ENCODE results near the gene ZNF619. TPM values are rescaled to one million over a fixed set of nuclear protein-coding genes. Genes with fewer than 3 reads are reported as not detected.
"Not testable (repeated sequence)": the region's sequence is repeated elsewhere in the genome, so short reads cannot be mapped to it uniquely, and the experiment has no call there.

ZNF619 gene
- total RNA-seq, 3 donors from 2014 or later (not counting 1 experiment from before 2014, with no cell fraction given): 9.5 to 14.3 (median 10.9) TPM

DNA sequence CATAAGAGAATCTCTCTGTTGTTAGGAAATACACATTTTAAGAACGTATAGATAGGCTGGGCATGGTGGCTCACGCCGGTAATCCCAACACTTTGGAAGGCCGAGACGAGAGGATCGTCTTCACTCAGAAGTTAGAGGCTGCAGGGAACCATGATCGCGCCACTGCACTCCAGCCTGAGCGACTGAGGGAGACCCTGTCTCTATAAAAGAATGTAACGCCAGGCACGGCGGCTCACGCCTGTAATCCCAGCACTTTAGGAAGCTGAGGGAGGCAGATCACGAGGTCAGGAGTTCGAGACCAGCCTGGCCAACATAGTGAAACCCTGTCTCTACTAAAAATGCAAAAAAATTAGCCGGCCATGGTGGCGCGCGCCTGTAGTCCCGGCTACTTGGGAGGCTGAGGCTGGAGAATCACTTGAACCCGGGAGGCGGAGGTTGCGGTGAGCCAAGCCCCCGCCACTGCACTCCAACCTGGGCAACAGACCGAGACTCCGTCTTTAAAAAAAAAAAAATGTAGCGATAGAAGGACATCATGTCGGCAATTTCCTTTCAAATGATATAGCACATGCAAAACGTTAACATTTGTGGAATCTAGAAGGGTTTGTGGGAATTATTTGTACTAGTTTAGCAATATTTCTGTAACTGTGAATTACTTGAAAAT, 20.5 kb upstream of the ZNF619 start:
- no peak for ATAC-seq
- H3K4me1 Mint-ChIP-seq: peaks cover 49 to 54% of the 10 kb centered on the region in 2 donors
- TF ChIP-seq, protein P1, sequence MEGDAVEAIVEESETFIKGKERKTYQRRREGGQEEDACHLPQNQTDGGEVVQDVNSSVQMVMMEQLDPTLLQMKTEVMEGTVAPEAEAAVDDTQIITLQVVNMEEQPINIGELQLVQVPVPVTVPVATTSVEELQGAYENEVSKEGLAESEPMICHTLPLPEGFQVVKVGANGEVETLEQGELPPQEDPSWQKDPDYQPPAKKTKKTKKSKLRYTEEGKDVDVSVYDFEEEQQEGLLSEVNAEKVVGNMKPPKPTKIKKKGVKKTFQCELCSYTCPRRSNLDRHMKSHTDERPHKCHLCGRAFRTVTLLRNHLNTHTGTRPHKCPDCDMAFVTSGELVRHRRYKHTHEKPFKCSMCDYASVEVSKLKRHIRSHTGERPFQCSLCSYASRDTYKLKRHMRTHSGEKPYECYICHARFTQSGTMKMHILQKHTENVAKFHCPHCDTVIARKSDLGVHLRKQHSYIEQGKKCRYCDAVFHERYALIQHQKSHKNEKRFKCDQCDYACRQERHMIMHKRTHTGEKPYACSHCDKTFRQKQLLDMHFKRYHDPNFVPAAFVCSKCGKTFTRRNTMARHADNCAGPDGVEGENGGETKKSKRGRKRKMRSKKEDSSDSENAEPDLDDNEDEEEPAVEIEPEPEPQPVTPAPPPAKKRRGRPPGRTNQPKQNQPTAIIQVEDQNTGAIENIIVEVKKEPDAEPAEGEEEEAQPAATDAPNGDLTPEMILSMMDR (IDR thresholded peaks at IDR 0.05): no peak
- H3K27me3 ChIP-seq (ENCODE audit: control insufficient read depth, insufficient read depth, low read length): no peaks in the 10 kb centered on the region
- WGBS (ENCODE audit: insufficient coverage): 59% methylated on average over 29 of the region's 29 CpGs
- intact Hi-C loops (cut with micrococcal nuclease): loop anchor here (5.0 kb wide), 1 partner anchor 1556 kb away; no protein-coding TSS in a partner anchor
- peak overlapping the region; percentile 97 for H3K4me3 Mint-ChIP-seq
- H3K27ac ChIP-seq (ENCODE audit: low read length): peak overlapping the region; percentile 94
- peak overlapping the region; percentile 95 to 97 for H3K27ac Mint-ChIP-seq
- peak overlapping the region; percentile 77 for H3K4me3 ChIP-seq (ENCODE audit: low read length)
- no peak for DNase-seq
- no peaks in the 10 kb centered on the region for H3K27me3 Mint-ChIP-seq (ENCODE audit: low read depth in 2 of 2)
- H3K9me3 Mint-ChIP-seq: peaks cover 0 to 3% of the 10 kb centered on the region in 2 donors
- peaks cover 30% of the 10 kb centered on the region for H3K4me1 ChIP-seq (ENCODE audit: control insufficient read depth, insufficient read depth, low read length)
- H3K36me3 ChIP-seq (ENCODE audit: control insufficient read depth, insufficient read depth, low read length): peaks cover 29% of the 10 kb centered on the region
- H3K36me3 Mint-ChIP-seq: peaks cover 5% of the 10 kb centered on the region
- no peaks in the 10 kb centered on the region for H3K9me3 ChIP-seq (ENCODE audit: control insufficient read depth, insufficient read depth, low read length)

DNA sequence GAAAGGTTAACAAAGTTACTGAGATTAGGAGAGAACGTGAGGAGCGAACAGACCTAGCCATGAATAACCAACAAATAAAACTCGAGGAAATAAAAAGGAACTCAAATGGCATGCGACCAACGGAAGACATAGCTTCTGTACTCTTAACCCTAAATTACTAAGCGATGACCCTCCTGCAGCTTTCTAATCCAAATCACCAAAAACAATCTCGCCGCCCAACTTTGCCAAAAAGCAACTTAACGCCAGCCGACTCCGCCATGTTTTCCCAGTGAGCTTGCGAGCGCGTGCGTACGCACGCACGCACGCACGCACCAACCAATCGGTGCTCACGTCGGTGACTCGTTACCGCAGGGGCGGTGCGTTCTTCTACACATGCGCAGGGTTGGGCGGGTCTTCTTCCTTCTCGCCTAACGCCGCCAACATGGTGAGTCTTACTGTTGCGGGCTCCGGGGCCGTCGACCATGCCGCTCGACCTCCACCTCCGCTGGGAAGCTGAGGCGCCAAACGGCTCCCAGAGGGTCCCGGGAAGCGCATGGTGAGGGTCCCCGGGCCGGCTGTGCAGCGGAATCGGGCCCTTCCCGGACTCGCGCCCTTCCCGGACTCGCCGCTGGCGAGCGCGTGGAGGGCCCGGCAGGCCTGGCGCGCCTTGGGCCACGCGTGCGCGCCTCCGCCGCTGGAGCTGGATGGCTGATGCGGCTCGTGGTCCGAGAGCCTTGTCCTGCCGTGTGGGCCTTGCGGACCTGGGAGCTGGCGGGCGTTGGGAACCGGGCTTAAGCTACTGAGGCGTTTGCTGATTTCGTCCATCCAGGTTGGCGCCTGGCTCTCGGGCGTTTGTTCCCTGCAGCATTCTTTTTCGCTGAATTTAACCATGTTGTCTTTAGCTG, 19.7 kb upstream of the ZNF619 start, which contains the start of gene RPL14:
TSS of gene RPL14 (plus strand) at position 400 of the 884 bp plus-strand sequence. CDS start at position 533, 133 bp downstream.
- H3K4me1 ChIP-seq (ENCODE audit: control insufficient read depth, insufficient read depth, low read length): peaks cover 29% of the 10 kb centered on the region
- no peaks in the 10 kb centered on the region for H3K27me3 ChIP-seq (ENCODE audit: control insufficient read depth, insufficient read depth, low read length)
- H3K36me3 ChIP-seq (ENCODE audit: control insufficient read depth, insufficient read depth, low read length): peaks cover 37% of the 10 kb centered on the region
- peak within 1 kb of the TSS; percentile 97 for H3K4me3 Mint-ChIP-seq
- intact Hi-C loops (cut with micrococcal nuclease): loop anchor here (1.0 to 5.0 kb wide), 2 partner anchors 148 to 1555 kb away; partner anchors contain the start of gene EIF1B
- TF ChIP-seq, protein P1 (IDR thresholded peaks at IDR 0.05): no peak
- peaks cover 11% of the 10 kb centered on the region for H3K36me3 Mint-ChIP-seq
- no peaks in the 10 kb centered on the region for H3K9me3 ChIP-seq (ENCODE audit: control insufficient read depth, insufficient read depth, low read length)
- peak within 1 kb of the TSS; percentile 77 for H3K4me3 ChIP-seq (ENCODE audit: low read length)
- H3K9me3 Mint-ChIP-seq: peaks cover 0 to 3% of the 10 kb centered on the region in 2 donors
- H3K4me1 Mint-ChIP-seq: peaks cover 48 to 50% of the 10 kb centered on the region in 2 donors
- peak within 1 kb of the TSS; percentile 95 to 97 for H3K27ac Mint-ChIP-seq
- WGBS (ENCODE audit: insufficient coverage): under 1% methylated on average over 79 of the region's 79 CpGs
- peak; percentile 92 to 98 for DNase-seq
- no peaks in the 10 kb centered on the region for H3K27me3 Mint-ChIP-seq (ENCODE audit: low read depth in 2 of 2)
- peak within 1 kb of the TSS; percentile 94 for H3K27ac ChIP-seq (ENCODE audit: low read length)
- ATAC-seq: peak; percentile 69 to 84 (median 75)

DNA sequence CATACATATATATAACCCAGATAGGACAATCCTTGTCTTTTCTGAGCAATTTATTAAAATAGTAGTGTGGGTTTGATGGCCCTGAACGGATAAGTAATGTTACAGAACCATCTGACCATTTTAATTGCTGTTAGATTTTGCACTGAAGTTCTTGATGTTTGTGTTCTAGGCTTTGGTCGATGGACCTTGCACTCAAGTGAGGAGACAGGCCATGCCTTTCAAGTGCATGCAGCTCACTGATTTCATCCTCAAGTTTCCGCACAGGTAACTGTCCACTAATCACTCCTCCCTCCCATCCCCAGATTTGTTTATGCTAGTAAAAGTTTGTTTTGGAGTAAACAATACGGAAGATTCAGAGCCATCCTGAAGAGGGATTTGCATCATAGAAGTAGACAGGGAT, 18.4 kb upstream of the ZNF619 start:
- peaks cover 35 to 37% of the 10 kb centered on the region in 2 donors for H3K4me1 Mint-ChIP-seq

DNA sequence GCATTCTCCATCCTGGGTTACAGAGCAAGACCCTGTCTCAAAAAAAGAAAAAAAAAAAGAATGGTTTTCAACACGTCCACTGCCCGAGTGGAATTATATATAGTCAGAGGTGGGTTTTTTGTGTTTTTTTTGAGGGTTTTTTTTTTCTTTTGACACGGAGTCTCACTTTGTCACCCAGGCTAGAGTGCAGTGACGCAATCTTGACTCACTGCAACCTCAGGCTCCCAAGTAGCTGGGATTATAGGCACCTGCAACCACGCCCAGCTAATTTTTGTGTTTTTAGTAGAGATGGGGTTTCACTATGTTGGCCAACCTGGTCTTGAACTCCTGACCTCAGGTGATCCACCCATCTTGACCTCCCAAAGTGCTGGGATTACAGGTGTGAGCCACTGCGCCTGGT, 16.4 kb upstream of the ZNF619 start:
- H3K9me3 Mint-ChIP-seq; ATAC-seq; H3K27me3 ChIP-seq (ENCODE audit: control insufficient read depth, insufficient read depth, low read length); intact Hi-C loops (cut with micrococcal nuclease); H3K4me3 Mint-ChIP-seq; H3K9me3 ChIP-seq (ENCODE audit: control insufficient read depth, insufficient read depth, low read length); H3K27ac Mint-ChIP-seq; H3K4me3 ChIP-seq (ENCODE audit: low read length); H3K27me3 Mint-ChIP-seq (ENCODE audit: low read depth in 2 of 2); H3K27ac ChIP-seq (ENCODE audit: low read length); DNase-seq: not testable (repeated sequence)
- Mint-ChIP-seq H3K36me3 (peaks cover 11% of the 10 kb centered on the region), H3K4me1 (peaks cover 41 to 47% of the 10 kb centered on the region in 2 donors)
- 94% methylated on average over 5 of the region's 6 CpGs for WGBS (ENCODE audit: insufficient coverage)
- H3K4me1 ChIP-seq (ENCODE audit: control insufficient read depth, insufficient read depth, low read length): peaks cover 26% of the 10 kb centered on the region
- peaks cover 58% of the 10 kb centered on the region for H3K36me3 ChIP-seq (ENCODE audit: control insufficient read depth, insufficient read depth, low read length)

More for the DNA sequence above, 18.4 kb upstream of the ZNF619 start:
- H3K27ac ChIP-seq (ENCODE audit: low read length): peak overlapping the region; percentile 5
- H3K4me1 ChIP-seq (ENCODE audit: control insufficient read depth, insufficient read depth, low read length): peaks cover 20% of the 10 kb centered on the region
- ATAC-seq: no peak
- peak overlapping the region; percentile 95 to 97 for H3K27ac Mint-ChIP-seq
- peaks cover 46% of the 10 kb centered on the region for H3K36me3 ChIP-seq (ENCODE audit: control insufficient read depth, insufficient read depth, low read length)
- intact Hi-C loops (cut with micrococcal nuclease): loop anchor here (5.0 kb wide), 1 partner anchor 1554 kb away; no protein-coding TSS in a partner anchor
- no peaks in the 10 kb centered on the region for H3K27me3 Mint-ChIP-seq (ENCODE audit: low read depth in 2 of 2)
- DNase-seq: no peak
- H3K9me3 ChIP-seq (ENCODE audit: control insufficient read depth, insufficient read depth, low read length): no peaks in the 10 kb centered on the region
- no peaks in the 10 kb centered on the region for H3K27me3 ChIP-seq (ENCODE audit: control insufficient read depth, insufficient read depth, low read length)
- TF ChIP-seq, protein P1 (IDR thresholded peaks at IDR 0.05): no peak
- WGBS (ENCODE audit: insufficient coverage): 88% methylated on average over 3 of the region's 4 CpGs
- peaks cover 0 to 3% of the 10 kb centered on the region in 2 donors for H3K9me3 Mint-ChIP-seq
- H3K36me3 Mint-ChIP-seq: peaks cover 11% of the 10 kb centered on the region
- no peak overlapping the region for H3K4me3 ChIP-seq (ENCODE audit: low read length)
- peak overlapping the region; percentile 97 for H3K4me3 Mint-ChIP-seq

All from natural killer cell (primary cell).